ENCODE data around the gene KAZN.

- no peak for TF ChIP-seq POLR2A (IDR thresholded peaks at IDR 0.05)
- no peak for TF ChIP-seq CTCF (IDR thresholded peaks at IDR 0.05)
These were observed 219.0 kb downstream of the KAZN start for GRCh38 chr1:14817223-14818170.
